Fibroblast of lung (primary cell): ENCODE data around the gene PLEKHA4.

Source experiments
- EZH2 ChIP-seq: IDR thresholded peaks from 2 replicates; pipeline ENCODE4 v1.5.1; 2012; ENCODE audit warnings: low read length, control low read depth, mild to moderate bottlenecking; ENCODE audit errors: missing control alignments
- TF ChIP-seq, protein P1 (sequence below), 2 donors: IDR thresholded peaks in 1 of 2; conservative IDR thresholded peaks in 1 of 2; 1 replicate in 1 of 2; 2 replicates in 1 of 2; pipeline ENCODE4 v1.5.1; 2011 to 2012; ENCODE audit warnings: low read length in 2 of 2, control low read depth in 1 of 2, inconsistent platforms in 1 of 2, low read depth in 1 of 2, mild to moderate bottlenecking in 1 of 2

DNA sequence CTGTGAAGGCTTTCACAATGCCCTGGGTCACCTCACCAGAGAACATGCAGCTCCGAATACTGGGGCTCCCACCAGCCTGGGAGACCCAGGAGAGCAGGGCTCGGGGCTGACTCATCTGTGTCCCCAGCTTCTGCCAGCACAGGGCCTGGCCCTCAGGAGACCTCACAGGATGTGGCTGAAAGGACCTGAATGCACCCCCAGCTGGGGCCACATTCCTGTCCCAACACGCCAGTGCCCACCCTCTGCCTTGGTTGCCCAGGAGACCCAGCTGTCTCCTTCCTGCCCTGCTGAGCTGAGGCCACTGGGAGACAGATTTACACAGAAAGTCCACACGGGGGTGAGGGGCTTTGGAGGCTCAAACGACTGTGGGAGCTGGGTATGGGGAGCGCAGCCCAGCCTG is 69.5 kb downstream of the PLEKHA4 start:
- TF ChIP-seq, protein P1, sequence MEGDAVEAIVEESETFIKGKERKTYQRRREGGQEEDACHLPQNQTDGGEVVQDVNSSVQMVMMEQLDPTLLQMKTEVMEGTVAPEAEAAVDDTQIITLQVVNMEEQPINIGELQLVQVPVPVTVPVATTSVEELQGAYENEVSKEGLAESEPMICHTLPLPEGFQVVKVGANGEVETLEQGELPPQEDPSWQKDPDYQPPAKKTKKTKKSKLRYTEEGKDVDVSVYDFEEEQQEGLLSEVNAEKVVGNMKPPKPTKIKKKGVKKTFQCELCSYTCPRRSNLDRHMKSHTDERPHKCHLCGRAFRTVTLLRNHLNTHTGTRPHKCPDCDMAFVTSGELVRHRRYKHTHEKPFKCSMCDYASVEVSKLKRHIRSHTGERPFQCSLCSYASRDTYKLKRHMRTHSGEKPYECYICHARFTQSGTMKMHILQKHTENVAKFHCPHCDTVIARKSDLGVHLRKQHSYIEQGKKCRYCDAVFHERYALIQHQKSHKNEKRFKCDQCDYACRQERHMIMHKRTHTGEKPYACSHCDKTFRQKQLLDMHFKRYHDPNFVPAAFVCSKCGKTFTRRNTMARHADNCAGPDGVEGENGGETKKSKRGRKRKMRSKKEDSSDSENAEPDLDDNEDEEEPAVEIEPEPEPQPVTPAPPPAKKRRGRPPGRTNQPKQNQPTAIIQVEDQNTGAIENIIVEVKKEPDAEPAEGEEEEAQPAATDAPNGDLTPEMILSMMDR (conservative IDR thresholded peaks at IDR 0.05 in 1 of 2, IDR thresholded peaks at IDR 0.05 in 1 of 2; ENCODE audit: low read depth in 1 of 2, low read length in 2 of 2): no peak
- no peak for TF ChIP-seq EZH2
